Nephron (organoid): ENCODE results near the gene FKBP15.

Source experiments
- H3K27ac Mint-ChIP-seq, 3 experiments: 2 replicates each; pipeline ENCODE4 v1.8.0; 2020; ENCODE audit warnings: mixed read lengths in 3 of 3, mild to moderate bottlenecking in 2 of 3, moderate library complexity in 1 of 3
- H3K27me3 Mint-ChIP-seq: 2 replicates; pipeline ENCODE4 v1.8.0; 2021; ENCODE audit warnings: low read depth, mild to moderate bottlenecking, moderate library complexity, mixed read lengths
- H3K36me3 Mint-ChIP-seq: 2 replicates; pipeline ENCODE4 v1.8.0; 2020; ENCODE audit warnings: low read depth, mixed read lengths
- H3K4me1 Mint-ChIP-seq: 2 replicates; pipeline ENCODE4 v1.8.0; 2020; ENCODE audit warnings: mixed read lengths
- H3K4me3 Mint-ChIP-seq, 3 experiments: 2 replicates each; pipeline ENCODE4 v1.8.0; 2020; ENCODE audit warnings: mild to moderate bottlenecking in 3 of 3, mixed read lengths in 3 of 3, moderate library complexity in 2 of 3
- H3K9me3 Mint-ChIP-seq: 2 replicates; pipeline ENCODE4 v1.8.0; 2020; ENCODE audit warnings: mixed read lengths
- CTCF ChIP-seq, 3 experiments: fragments of 200-600 bp; sonication (generic); IDR thresholded peaks; one replicate each; pipeline ENCODE4 v1.5.0; 2021; ENCODE audit warnings: antibody characterized with exemption in 3 of 3; ENCODE audit not compliant: unreplicated experiment in 3 of 3

The FKBP15 gene

GRCh38 chr9:113163001-113163400, 58.1 kb downstream of the FKBP15 start:
- Mint-ChIP-seq H3K36me3 (peaks cover 51% of the 10 kb centered on the region), H3K27ac (no peak overlapping the region), H3K27me3 (no peaks in the 10 kb centered on the region), H3K4me1 (no peaks in the 10 kb centered on the region), H3K4me3 (no peak overlapping the region), H3K9me3 (no peaks in the 10 kb centered on the region)
- no peak for TF ChIP-seq CTCF (IDR thresholded peaks at IDR 0.05; ENCODE audit: unreplicated experiment in 3 of 3)

- TF ChIP-seq CTCF (IDR thresholded peaks at IDR 0.05; ENCODE audit: unreplicated experiment in 3 of 3): no peak
- Mint-ChIP-seq H3K4me3 (no peak overlapping the region), H3K9me3 (no peaks in the 10 kb centered on the region)
Measured at GRCh38 chr9:113160571-113160970, 60.5 kb downstream of the FKBP15 start.

GRCh38 chr9:113158446-113158845, 62.6 kb downstream of the FKBP15 start:
- peaks cover 6% of the 10 kb centered on the region for H3K4me1 Mint-ChIP-seq
- peaks cover 30% of the 10 kb centered on the region for H3K36me3 Mint-ChIP-seq
- no peak overlapping the region for H3K4me3 Mint-ChIP-seq
- TF ChIP-seq CTCF (IDR thresholded peaks at IDR 0.05; ENCODE audit: unreplicated experiment in 3 of 3): no peak
- H3K9me3 Mint-ChIP-seq: no peaks in the 10 kb centered on the region
- peaks cover 8% of the 10 kb centered on the region for H3K27me3 Mint-ChIP-seq
- H3K27ac Mint-ChIP-seq: no peak overlapping the region

More at GRCh38 chr9:113160571-113160970, 60.5 kb downstream of the FKBP15 start:
- H3K4me1 Mint-ChIP-seq: no peaks in the 10 kb centered on the region
- no peaks in the 10 kb centered on the region for H3K27me3 Mint-ChIP-seq
- no peak overlapping the region for H3K27ac Mint-ChIP-seq
- H3K36me3 Mint-ChIP-seq: peaks cover 34% of the 10 kb centered on the region

- Mint-ChIP-seq H3K9me3 (no peaks in the 10 kb centered on the region), H3K27ac (no peak overlapping the region), H3K4me3 (no peak overlapping the region), H3K27me3 (peaks cover 11% of the 10 kb centered on the region), H3K4me1 (peaks cover 6% of the 10 kb centered on the region), H3K36me3 (peaks cover 16% of the 10 kb centered on the region)
- no peak for TF ChIP-seq CTCF (IDR thresholded peaks at IDR 0.05; ENCODE audit: unreplicated experiment in 3 of 3)
Measured at GRCh38 chr9:113156880-113157279, 64.2 kb downstream of the FKBP15 start.

GRCh38 chr9:113155911-113156588, 65.0 kb downstream of the FKBP15 start:
- no peaks in the 10 kb centered on the region for H3K9me3 Mint-ChIP-seq
- peaks cover 12% of the 10 kb centered on the region for H3K36me3 Mint-ChIP-seq
- H3K27me3 Mint-ChIP-seq: peaks cover 15% of the 10 kb centered on the region
- no peak overlapping the region for H3K27ac Mint-ChIP-seq
- TF ChIP-seq CTCF (IDR thresholded peaks at IDR 0.05; ENCODE audit: unreplicated experiment in 3 of 3): no peak
- no peak overlapping the region for H3K4me3 Mint-ChIP-seq
- peaks cover 6% of the 10 kb centered on the region for H3K4me1 Mint-ChIP-seq

- H3K4me1 Mint-ChIP-seq: peaks cover 6% of the 10 kb centered on the region
- peak overlapping the region; percentile 13 to 56 (median 53) for H3K4me3 Mint-ChIP-seq
Measured at GRCh38 chr9:113154946-113155345, 66.1 kb downstream of the FKBP15 start.

More at GRCh38 chr9:113154946-113155345, 66.1 kb downstream of the FKBP15 start:
- H3K9me3 Mint-ChIP-seq: no peaks in the 10 kb centered on the region
- TF ChIP-seq CTCF (IDR thresholded peaks at IDR 0.05; ENCODE audit: unreplicated experiment in 3 of 3): no peak
- peaks cover 15% of the 10 kb centered on the region for H3K27me3 Mint-ChIP-seq
- H3K36me3 Mint-ChIP-seq: peaks cover 8% of the 10 kb centered on the region
- peak overlapping the region in 2 of 3 experiments; percentile 45 to 61 for H3K27ac Mint-ChIP-seq
